Thyroid gland (tissue), 4 donors: ENCODE measurements around the gene HYAL2. TPM values are rescaled to one million over a fixed set of nuclear protein-coding genes. Genes with fewer than 3 reads are reported as not detected.
"Not testable (repeated sequence)": the region's sequence is repeated elsewhere in the genome, so short reads cannot be mapped to it uniquely, and the experiment has no call there.

ENCODE experiments used
- DNase-seq, 2 donors: peaks; one replicate each; pipeline ENCODE4 v3.0.0-alpha.2; 2019
- H3K27ac ChIP-seq, 3 donors: fragments of 200-600 bp; sonication (generic); 1 replicate in 2 of 3; 2 replicates in 1 of 3; pipeline ENCODE4 v1.5.1; 2016 to 2019; ENCODE audit warnings: mild to moderate bottlenecking in 1 of 3, moderate library complexity in 1 of 3
- H3K27me3 ChIP-seq: fragments of 200-600 bp; sonication (generic); one replicate; pipeline ENCODE4 v1.5.1; 2019
- H3K36me3 ChIP-seq, 2 donors: fragments of 200-600 bp; sonication (generic); one replicate each; pipeline ENCODE4 v1.5.1; 2016 to 2019
- H3K4me1 ChIP-seq, 2 donors: fragments of 200-600 bp; sonication (generic); one replicate each; pipeline ENCODE4 v1.5.1; 2017 to 2019
- H3K4me3 ChIP-seq, 3 donors: fragments of 200-600 bp; sonication (generic); replicated peaks in 1 of 3; 1 replicate in 2 of 3; 2 replicates in 1 of 3; pipeline ENCODE4 v1.5.1; 2016; ENCODE audit warnings: mild to moderate bottlenecking in 1 of 3
- H3K9me3 ChIP-seq: fragments of 200-600 bp; sonication (generic); one replicate; pipeline ENCODE4 v1.5.1; 2017
- CTCF ChIP-seq, 6 experiments: fragments of 200-600 bp in 3 of 6; fragments of 450-650 bp in 3 of 6; sonication (generic) in 3 of 6; IDR thresholded peaks; one replicate each; pipeline ENCODE4 v1.5.1; 2016 to 2019; ENCODE audit warnings: antibody characterized with exemption in 6 of 6, mild to moderate bottlenecking in 2 of 6, inconsistent platforms in 1 of 6, moderate library complexity in 1 of 6
- POLR2A ChIP-seq, 2 donors: fragments of 450-650 bp; IDR thresholded peaks; one replicate each; pipeline ENCODE4 v1.6.1; 2017; ENCODE audit warnings: antibody characterized with exemption in 2 of 2, mild to moderate bottlenecking in 2 of 2, moderate library complexity in 1 of 2
- WGBS, 2 donors: methylation state at CpG; one replicate each; pipeline ENCODE4 v1.1.5; 2017; 5-methylcytosine and 5-hydroxymethylcytosine counted together
- intact Hi-C: fragments of 100-400 bp; cut with DNase I; formaldehyde crosslinking; loops from one replicate; pipeline ENCODE4 v1.15.1; 2023
- total RNA-seq, 4 donors: library from RNA; depleted of rRNA; stranded (reverse); fragments of >200 nt; gene quantifications; one replicate each; pipeline ENCODE4 v1.2.3, GENCODE V29; 2016

Gene HYAL2
- total RNA-seq, 4 donors from 2014 or later, result 133 to 206 (median 158) TPM

GRCh38 chr3:50275141-50275995, 47.2 kb downstream of the HYAL2 start:
- H3K4me3 ChIP-seq, result no peak overlapping the region
- H3K27me3 ChIP-seq, result no peaks in the 10 kb centered on the region
- H3K4me1 ChIP-seq, result peaks cover 9 to 25% of the 10 kb centered on the region in 2 donors
- no peak for TF ChIP-seq POLR2A (IDR thresholded peaks at IDR 0.05)
- TF ChIP-seq CTCF (IDR thresholded peaks at IDR 0.05), result no peak
- no peak for DNase-seq
- no peaks in the 10 kb centered on the region for H3K9me3 ChIP-seq
- intact Hi-C loops, result loop anchor here (2.0 kb wide), 1 partner anchor 81 kb away; no protein-coding TSS in a partner anchor
- no peak overlapping the region for H3K27ac ChIP-seq
- WGBS, 2 donors, result 31 to 36% methylated on average over 30 of the region's 65 CpGs
- no peaks in the 10 kb centered on the region for H3K36me3 ChIP-seq

- TF ChIP-seq POLR2A (IDR thresholded peaks at IDR 0.05) (no peak), CTCF (IDR thresholded peaks at IDR 0.05) (peak; percentile 28 to 69 (median 56))
- peaks cover 14 to 34% of the 10 kb centered on the region in 2 donors for H3K4me1 ChIP-seq
- no peaks in the 10 kb centered on the region for H3K36me3 ChIP-seq
- intact Hi-C loops, result loop anchor here (2.0 kb wide), 1 partner anchor 80 kb away; no protein-coding TSS in a partner anchor
- no peak overlapping the region for H3K27ac ChIP-seq
- DNase-seq, result peak; percentile 58 to 64
- no peaks in the 10 kb centered on the region for H3K9me3 ChIP-seq
- H3K4me3 ChIP-seq, result no peak overlapping the region
- H3K27me3 ChIP-seq, result no peaks in the 10 kb centered on the region
- 16 to 36% methylated on average over 14 to 18 of the region's 26 CpGs for WGBS, 2 donors
These were observed 48.0 kb downstream of the HYAL2 start for GRCh38 chr3:50274371-50275104.

- WGBS, 2 donors, result 47 to 48% methylated on average over 6 to 23 of the region's 31 CpGs
- TF ChIP-seq CTCF (IDR thresholded peaks at IDR 0.05) (no peak), POLR2A (IDR thresholded peaks at IDR 0.05) (no peak)
- H3K27ac ChIP-seq, result no peak overlapping the region
- no peaks in the 10 kb centered on the region for H3K36me3 ChIP-seq
- H3K27me3 ChIP-seq, result no peaks in the 10 kb centered on the region
- H3K4me3 ChIP-seq, result peak overlapping the region in 1 of 3 donors; percentile 13
- intact Hi-C loops, result loop anchor here (2.0 kb wide), 2 partner anchors 47 to 79 kb away; no protein-coding TSS in a partner anchor
- no peak for DNase-seq
- H3K4me1 ChIP-seq, result peaks cover 22 to 42% of the 10 kb centered on the region in 2 donors
- no peaks in the 10 kb centered on the region for H3K9me3 ChIP-seq
These were observed 48.9 kb downstream of the HYAL2 start for GRCh38 chr3:50273689-50274065.

GRCh38 chr3:50272911-50273688, 49.4 kb downstream of the HYAL2 start:
- WGBS, 2 donors, result 1 to 3% methylated on average over 14 to 39 of the region's 61 CpGs
- H3K27ac ChIP-seq, result peak overlapping the region in 1 of 3 donors; percentile 43
- DNase-seq, result peak; percentile 84 to 88
- peak overlapping the region in 1 of 3 donors; percentile 13 for H3K4me3 ChIP-seq
- no peaks in the 10 kb centered on the region for H3K27me3 ChIP-seq
- TF ChIP-seq POLR2A (IDR thresholded peaks at IDR 0.05), result peak in 1 of 2 donors; percentile 17
- peak; percentile 95 to 99 (median 97) for TF ChIP-seq CTCF (IDR thresholded peaks at IDR 0.05)
- H3K9me3 ChIP-seq, result no peaks in the 10 kb centered on the region
- intact Hi-C loops, result loop anchor here (2.0 kb wide), 1 partner anchor 46 kb away; no protein-coding TSS in a partner anchor
- H3K4me1 ChIP-seq, result peaks cover 28 to 48% of the 10 kb centered on the region in 2 donors
- no peaks in the 10 kb centered on the region for H3K36me3 ChIP-seq

GRCh38 chr3:50272538-50272910, 50.0 kb downstream of the HYAL2 start:
- not testable (repeated sequence) for H3K36me3 ChIP-seq, H3K27me3 ChIP-seq, DNase-seq, H3K4me3 ChIP-seq, H3K9me3 ChIP-seq, H3K27ac ChIP-seq
- WGBS, 2 donors, result 48 to 56% methylated on average over 10 of the region's 10 CpGs
- H3K4me1 ChIP-seq, result peaks cover 34 to 54% of the 10 kb centered on the region in 2 donors
- intact Hi-C loops, result loop anchor here (2.0 kb wide), 1 partner anchor 46 kb away; no protein-coding TSS in a partner anchor
